HepG2 (cell line): Measurements from ENCODE around the gene PTPN13. TPM values are rescaled to one million over a fixed set of nuclear protein-coding genes. Genes with fewer than 3 reads are reported as not detected.
A peak's percentile ranks its signal among the peaks of the same experiment; 100 is the strongest.

ENCODE experiments used
- ARNT ChIP-seq: fragments of 450-650 bp; IDR thresholded peaks from 2 replicates; pipeline ENCODE4 v1.6.1; 2017
- CEBPB ChIP-seq: IDR thresholded peaks from 2 replicates; pipeline ENCODE4 v1.6.1; 2011; ENCODE audit warnings: low read depth, low read length, improper control_type of control experiment, borderline replicate concordance
- GTF3A ChIP-seq: sonication (generic); formaldehyde crosslinking; conservative IDR thresholded peaks from 2 replicates; pipeline ENCODE4 v1.4.0; 2020; ENCODE audit warnings: mild to moderate bottlenecking, missing genetic modification reagents
- MAZ ChIP-seq, 2 experiments: sonication (generic) in 1 of 2; formaldehyde crosslinking in 1 of 2; IDR thresholded peaks; 2 replicates each; pipeline versions ENCODE4 v1.5.0 to v1.6.1; 2012 to 2020; ENCODE audit warnings: low read depth in 2 of 2, mild to moderate bottlenecking in 2 of 2, borderline replicate concordance in 1 of 2, improper control_type of control experiment in 1 of 2, low read length in 1 of 2, missing genetic modification reagents in 1 of 2, moderate library complexity in 1 of 2
- SATB2 ChIP-seq: sonication (generic); formaldehyde crosslinking; IDR thresholded peaks from 2 replicates; pipeline ENCODE4 v1.5.0; 2020; ENCODE audit warnings: missing genetic modification reagents
- TAF1 ChIP-seq: sonication (generic); formaldehyde crosslinking; IDR thresholded peaks from 2 replicates; pipeline ENCODE4 v1.4.0; 2020; ENCODE audit warnings: missing genetic modification reagents
- ZBTB26 ChIP-seq: IDR thresholded peaks from 2 replicates; pipeline ENCODE4 v1.6.1; 2016; ENCODE audit warnings: missing compliant biosample characterization, missing genetic modification reagents, borderline replicate concordance
- ZBTB3 ChIP-seq: sonication (generic); formaldehyde crosslinking; IDR thresholded peaks from 2 replicates; pipeline ENCODE4 v1.4.0; 2020; ENCODE audit warnings: low read depth, mild to moderate bottlenecking, moderate library complexity, missing genetic modification reagents, borderline replicate concordance
- ZHX1 ChIP-seq: sonication (generic); formaldehyde crosslinking; IDR thresholded peaks from 2 replicates; pipeline ENCODE4 v1.8.1; 2022; ENCODE audit warnings: low read depth, mild to moderate bottlenecking, missing genetic modification reagents
- ZNF121 ChIP-seq: sonication (generic); formaldehyde crosslinking; IDR thresholded peaks from 2 replicates; pipeline ENCODE4 v1.5.0; 2020; ENCODE audit warnings: mild to moderate bottlenecking, missing genetic modification reagents
- ZNF407 ChIP-seq: sonication (generic); formaldehyde crosslinking; IDR thresholded peaks from one replicate; pipeline ENCODE4 v1.5.1; 2020; ENCODE audit warnings: mild to moderate bottlenecking, missing genetic modification reagents; ENCODE audit errors: not compliant biosample characterization
- ZNF609 ChIP-seq: sonication (generic); formaldehyde crosslinking; IDR thresholded peaks from 2 replicates; pipeline ENCODE4 v1.4.0; 2020; ENCODE audit warnings: mild to moderate bottlenecking, missing genetic modification reagents, borderline replicate concordance
- polyA plus RNA-seq, 8 experiments: library from polyadenylated mRNA; depleted of rRNA in 3 of 8; stranded (reverse) in 7 of 8; unstranded in 1 of 8; fragments of >200 nt; fragmentation: Illumina TruSeq in 4 of 8; extraction: Trizol in 4 of 8; gene quantifications; 2 replicates each; pipeline versions ENCODE4 v1.2.1 to v1.2.3, GENCODE V29; 2011 to 2016; ENCODE audit warnings: low read depth in 4 of 8, missing spikeins in 1 of 8, mixed read lengths in 1 of 8; ENCODE audit not compliant: insufficient read depth in 1 of 8
- total RNA-seq, 5 experiments: library from RNA; depleted of rRNA; stranded (reverse); fragments of >200 nt; fragmentation: Illumina TruSeq; extraction: Trizol; gene quantifications; 2 replicates each; pipeline ENCODE4 v1.2.3, GENCODE V29; 2016; ENCODE audit warnings: low read depth in 1 of 5

Gene PTPN13
- total and polyA plus RNA-seq, 2 of the 13 experiments (the other 11 are each of a cell fraction or from before 2014, with no cell fraction given) = not detected

GRCh38 chr4:86791126-86791525 is 197.0 kb downstream of the PTPN13 start (continued):
- no peak for TF ChIP-seq ZNF609
- TF ChIP-seq ZHX1 (CRISPR knock-in tag) = no peak
- no peak for TF ChIP-seq CEBPB
- no peak for TF ChIP-seq TAF1 (CRISPR knock-in tag)
- TF ChIP-seq ZBTB26 (CRISPR knock-in tag) = no peak
- TF ChIP-seq ZNF121 = no peak; the same call in 1 of the 2 replicates
- TF ChIP-seq ZNF407 (CRISPR knock-in tag) = no peak
- TF ChIP-seq GTF3A = no peak
- no peak for TF ChIP-seq SATB2
- no peak for TF ChIP-seq MAZ (IDR thresholded peaks at IDR 0.05; ENCODE audit: borderline replicate concordance, low read depth, low read length)
- 0 out of 2 replicates have a peak, but pooled peaks have one; percentile 34 for TF ChIP-seq MAZ (CRISPR knock-in tag; IDR thresholded peaks at IDR 0.05; ENCODE audit: low read depth)
- TF ChIP-seq ZBTB3 (CRISPR knock-in tag) = no peak
- no peak for TF ChIP-seq ARNT
